Coronary artery (tissue), 2 donors: ENCODE results near the gene TYMS.

Experiments used
- DNase-seq: peaks from one replicate; pipeline ENCODE4 v3.0.0-alpha.2; 2017; ENCODE audit warnings: low spot score
- H3K27ac ChIP-seq, 2 donors: fragments of 200-600 bp; sonication (generic); one replicate each; pipeline ENCODE4 v1.5.1; 2016 to 2019
- H3K4me3 ChIP-seq: fragments of 200-600 bp; sonication (generic); 2 replicates; pipeline ENCODE4 v1.5.1; 2016; ENCODE audit warnings: mild to moderate bottlenecking, moderate library complexity
- CTCF ChIP-seq: fragments of 200-600 bp; sonication (generic); IDR thresholded peaks from one replicate; pipeline ENCODE4 v1.5.1; 2019; ENCODE audit warnings: antibody characterized with exemption

Gene TYMS

GRCh38 chr18:627231-627630 is 30.2 kb upstream of the TYMS start:
- TF ChIP-seq CTCF: no peak
- no peak overlapping the region for H3K4me3 ChIP-seq
- no peak overlapping the region for H3K27ac ChIP-seq
- no peak for DNase-seq

- Histone ChIP-seq H3K27ac (no peak overlapping the region), H3K4me3 (no peak overlapping the region)
- no peak for DNase-seq
- no peak for TF ChIP-seq CTCF
Observed at GRCh38 chr18:629269-630150, 27.9 kb upstream of the TYMS start.

- H3K4me3 ChIP-seq: no peak overlapping the region
- no peak for DNase-seq
- H3K27ac ChIP-seq: no peak overlapping the region
- TF ChIP-seq CTCF: no peak
Observed at GRCh38 chr18:631560-631959, 25.9 kb upstream of the TYMS start.

GRCh38 chr18:634551-635045 is 22.9 kb upstream of the TYMS start:
- no peak overlapping the region for H3K27ac ChIP-seq
- TF ChIP-seq CTCF: no peak

GRCh38 chr18:635171-635570 is 22.3 kb upstream of the TYMS start:
- Histone ChIP-seq H3K4me3 (no peak overlapping the region), H3K27ac (no peak overlapping the region)
- DNase-seq: no peak
- no peak for TF ChIP-seq CTCF

More at GRCh38 chr18:634551-635045, 22.9 kb upstream of the TYMS start:
- no peak for DNase-seq
- H3K4me3 ChIP-seq: no peak overlapping the region

GRCh38 chr18:641224-641623 is 16.2 kb upstream of the TYMS start:
- TF ChIP-seq CTCF: no peak
- Histone ChIP-seq H3K27ac (no peak overlapping the region), H3K4me3 (no peak overlapping the region)
- DNase-seq: no peak
